AG09319 (cell line): Measurements from ENCODE around the gene NTMT1.

Source experiments
- DNase-seq: peaks from one replicate; pipeline ENCODE4 v3.0.0-alpha.2; 2010; ENCODE audit warnings: low read depth; ENCODE audit errors: extremely low read depth
- CTCF ChIP-seq: IDR thresholded peaks from 2 replicates; pipeline ENCODE4 v1.5.1; 2011; ENCODE audit warnings: low read depth, mild to moderate bottlenecking, inconsistent platforms, low read length, moderate library complexity

NTMT1 gene

GRCh38 chr9:129640871-129641749 is 15.1 kb downstream of the NTMT1 start:
- no peak for DNase-seq
- TF ChIP-seq CTCF = no peak

- peak; percentile 95 for DNase-seq
- TF ChIP-seq CTCF = peak; percentile 63
Measured at GRCh38 chr9:129641750-129642585, 16.0 kb downstream of the NTMT1 start, which contains the start of gene ASB6. ASB6 (minus strand) TSS chr9:129642151; CDS start chr9:129641999, 152 bp downstream.

GRCh38 chr9:129643706-129644105 is 17.7 kb downstream of the NTMT1 start:
- TF ChIP-seq CTCF = no peak
- DNase-seq = no peak

- DNase-seq = no peak
- TF ChIP-seq CTCF = no peak
Measured at GRCh38 chr9:129644365-129644764, 18.4 kb downstream of the NTMT1 start.

GRCh38 chr9:129644902-129645301 is 18.9 kb downstream of the NTMT1 start:
- DNase-seq = no peak
- TF ChIP-seq CTCF = no peak

GRCh38 chr9:129646252-129646651 is 20.3 kb downstream of the NTMT1 start:
- no peak for TF ChIP-seq CTCF
- DNase-seq = no peak

- no peak for TF ChIP-seq CTCF
- no peak for DNase-seq
Measured at GRCh38 chr9:129646654-129647053, 20.7 kb downstream of the NTMT1 start.
